Prostate gland (tissue), 2 donors: ENCODE measurements around the gene WWTR1.

Source experiments
- CTCF ChIP-seq, 4 experiments: fragments of 200-600 bp in 2 of 4; fragments of 450-650 bp in 2 of 4; sonication (generic) in 2 of 4; IDR thresholded peaks; 1 replicate in 3 of 4; 2 replicates in 1 of 4; pipeline ENCODE4 v1.5.1; 2016 to 2019; ENCODE audit warnings: antibody characterized with exemption in 4 of 4, mild to moderate bottlenecking in 2 of 4, moderate library complexity in 2 of 4
- POLR2A ChIP-seq: fragments of 450-650 bp; IDR thresholded peaks from one replicate; pipeline ENCODE4 v1.6.1; 2016; ENCODE audit warnings: antibody characterized with exemption, mild to moderate bottlenecking
- POLR2AphosphoS5 ChIP-seq: sonication (generic); formaldehyde crosslinking; IDR thresholded peaks from one replicate; pipeline ENCODE4 v1.6.1; 2017; ENCODE audit warnings: antibody characterized with exemption

DNA sequence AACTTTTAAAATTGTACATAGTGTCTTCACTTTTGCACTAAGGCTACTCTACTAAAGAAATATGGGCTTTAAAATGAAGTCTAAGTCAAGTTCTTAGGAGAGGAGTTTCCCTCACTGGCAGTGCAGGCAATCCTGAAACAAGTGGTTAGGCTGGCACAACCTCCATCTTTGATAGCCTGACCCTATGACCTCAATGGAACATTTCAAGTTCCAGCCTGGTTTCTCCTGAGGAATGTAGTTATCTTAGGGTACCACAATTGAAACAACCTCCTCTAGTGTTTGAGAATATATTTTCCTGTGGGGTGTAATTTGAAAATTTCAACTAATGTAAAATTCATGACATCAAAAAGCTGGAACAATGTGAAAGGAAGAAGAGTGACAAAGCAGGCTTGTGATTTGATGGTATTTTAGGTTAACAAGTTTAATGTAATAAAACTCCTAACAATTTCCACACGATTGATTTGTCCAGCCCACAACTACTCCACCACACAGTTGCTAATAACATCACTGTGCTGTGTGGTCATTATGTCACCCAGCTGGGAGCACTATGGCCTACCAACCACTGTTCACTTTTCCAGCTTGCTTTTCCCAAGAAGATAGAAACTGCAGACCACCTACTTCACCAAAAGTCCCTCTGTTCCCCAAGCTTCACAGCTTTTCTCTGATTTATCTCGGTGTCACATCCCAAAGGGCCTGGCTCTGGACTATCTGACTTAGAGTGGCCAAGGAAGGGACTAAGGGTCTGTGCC, 1.8 kb downstream of the WWTR1 start:
- TF ChIP-seq POLR2AphosphoS5 (no peak), CTCF (IDR thresholded peaks at IDR 0.05) (no peak), POLR2A (no peak)
